RCC 7860 (cell line): ENCODE measurements around the gene CYBA.

Source experiments
- DNase-seq: peaks from one replicate; pipeline ENCODE4 v3.0.0-alpha.2; 2015; ENCODE audit warnings: low spot score
- FAIRE-seq: peaks from 2 replicates; lab custom pipeline; 2012; peaks lifted over from hg19 to GRCh38; lab: Jason Lieb, UNC

CYBA gene

DNA sequence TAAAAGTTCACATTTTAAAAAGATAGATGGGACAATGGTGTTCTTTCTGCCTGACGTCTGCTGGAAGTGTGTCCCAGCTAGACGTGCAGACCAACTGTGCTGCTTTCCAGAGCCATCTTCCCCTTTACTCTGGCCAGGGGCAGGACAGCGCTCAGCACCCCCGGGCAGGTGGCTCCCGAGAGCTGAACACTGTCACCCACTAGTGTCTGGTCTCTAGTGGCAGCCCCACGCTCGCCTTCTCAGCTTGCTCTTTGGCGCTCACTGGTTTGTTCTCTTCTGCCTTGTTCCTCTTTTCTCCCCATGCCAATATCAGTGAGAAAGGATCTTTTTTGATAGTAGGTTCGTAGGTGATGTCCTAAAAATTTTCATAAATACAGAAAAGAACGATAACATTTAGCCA is 54.9 kb downstream of the CYBA start:
- FAIRE-seq (no peak), DNase-seq (no peak)

DNA sequence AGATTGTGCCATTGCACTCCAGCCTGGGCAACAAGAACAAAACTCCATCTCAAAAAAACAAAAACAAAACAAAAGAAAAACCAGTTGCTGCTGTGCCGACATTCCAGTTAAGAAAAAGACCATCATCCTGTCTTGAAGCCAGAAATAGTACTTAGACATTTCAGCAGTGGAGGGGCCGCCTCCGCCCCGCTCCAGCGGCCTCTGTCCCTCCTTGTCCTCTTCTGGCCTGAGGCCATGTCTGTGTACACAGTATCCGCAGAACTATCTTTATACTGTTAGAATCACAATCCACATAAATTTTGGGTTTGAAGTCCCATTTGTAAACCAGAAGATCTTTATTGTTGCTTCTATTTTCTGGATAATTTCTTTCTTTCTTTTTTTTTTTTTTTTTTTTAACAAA is 55.8 kb downstream of the CYBA start:
- DNase-seq (no peak), FAIRE-seq (no peak)

- DNase-seq = no peak
- FAIRE-seq = no peak
Observed at GRCh38 chr16:88593910-88594309, 56.9 kb downstream of the CYBA start.

DNA sequence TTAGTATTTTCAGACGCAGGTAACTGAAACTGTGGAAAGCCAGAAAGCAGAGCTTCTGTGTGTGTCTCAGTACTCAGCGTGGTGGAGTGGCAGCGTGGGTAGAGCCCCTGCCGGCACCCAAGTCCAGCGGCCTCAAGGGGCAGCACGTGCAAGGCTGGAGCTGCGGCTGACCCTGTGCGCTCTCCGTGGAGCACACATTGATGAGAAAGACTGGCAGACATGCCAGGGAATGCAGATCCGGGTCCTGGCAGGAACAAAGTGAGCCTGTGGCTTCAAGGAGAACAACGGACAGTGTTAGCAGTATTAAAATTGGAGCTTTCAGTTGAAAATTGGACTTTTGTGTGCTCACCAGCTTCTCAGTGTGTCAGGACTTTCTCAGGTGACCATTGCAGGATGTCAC is 57.4 kb downstream of the CYBA start:
- no peak for DNase-seq

More for the DNA sequence above, 57.4 kb downstream of the CYBA start:
- FAIRE-seq = no peak
